Keratinocyte (primary cell): ENCODE results near the gene CXCL14. TPM values are rescaled to one million over a fixed set of nuclear protein-coding genes. Genes with fewer than 3 reads are reported as not detected.
A peak's percentile ranks its signal among the peaks of the same experiment; 100 is the strongest.

ENCODE experiments used
- DNase-seq: peaks from one replicate; pipeline ENCODE4 v3.0.0-alpha.2; 2011; ENCODE audit warnings: low read depth, missing footprints, low spot score
- FAIRE-seq: peaks from 2 replicates; lab custom pipeline; 2011; peaks lifted over from hg19 to GRCh38; lab: Jason Lieb, UNC
- H2AFZ ChIP-seq: 2 replicates; pipeline ENCODE4 v1.6.0; 2012; ENCODE audit warnings: low read length, control low read depth, inconsistent platforms; ENCODE audit not compliant: control insufficient read depth
- H3K27ac ChIP-seq: 2 replicates; pipeline ENCODE4 v1.5.1; 2011; ENCODE audit warnings: low read length; ENCODE audit not compliant: control insufficient read depth, insufficient read depth
- H3K27me3 ChIP-seq: 3 replicates; pipeline ENCODE4 v1.6.0; 2011; ENCODE audit warnings: low read length; ENCODE audit not compliant: control insufficient read depth, insufficient read depth; ENCODE audit errors: extremely low read depth
- H3K36me3 ChIP-seq, 2 experiments: 2 replicates in 1 of 2; 3 replicates in 1 of 2; pipeline ENCODE4 v1.5.1; 2011; ENCODE audit warnings: low read length in 2 of 2, mild to moderate bottlenecking in 1 of 2; ENCODE audit not compliant: control insufficient read depth in 2 of 2, insufficient read depth in 2 of 2; ENCODE audit errors: extremely low read depth in 1 of 2
- H3K4me1 ChIP-seq: 3 replicates; pipeline ENCODE4 v1.5.1; 2011; ENCODE audit warnings: low read length; ENCODE audit not compliant: control insufficient read depth, insufficient read depth; ENCODE audit errors: extremely low read depth
- H3K4me2 ChIP-seq: 3 replicates; pipeline ENCODE4 v1.6.0; 2011; ENCODE audit warnings: low read depth, low read length; ENCODE audit not compliant: control insufficient read depth, insufficient read depth; ENCODE audit errors: extremely low read depth
- H3K4me3 ChIP-seq, 3 experiments: fragments of 200-600 bp in 1 of 3; sonication (generic) in 1 of 3; 2 replicates in 2 of 3; 3 replicates in 1 of 3; pipeline ENCODE4 v1.5.1; 2011 to 2016; ENCODE audit warnings: low read length in 3 of 3, mild to moderate bottlenecking in 3 of 3, control low read depth in 2 of 3, inconsistent platforms in 1 of 3, low read depth in 1 of 3, mixed read lengths in 1 of 3, mixed run types in 1 of 3, moderate library complexity in 1 of 3; ENCODE audit not compliant: control insufficient read depth in 2 of 3, insufficient read depth in 2 of 3; ENCODE audit errors: extremely low read depth in 1 of 3
- H3K79me2 ChIP-seq: 2 replicates; pipeline ENCODE4 v1.6.0; 2012; ENCODE audit warnings: low read length; ENCODE audit not compliant: control insufficient read depth, insufficient read depth
- H3K9ac ChIP-seq: 3 replicates; pipeline ENCODE4 v1.6.0; 2011; ENCODE audit warnings: low read length; ENCODE audit not compliant: control insufficient read depth, insufficient read depth; ENCODE audit errors: extremely low read depth
- H3K9me1 ChIP-seq: 3 replicates; pipeline ENCODE4 v1.6.0; 2011; ENCODE audit warnings: low read length; ENCODE audit not compliant: control insufficient read depth, insufficient read depth; ENCODE audit errors: extremely low read depth
- H3K9me3 ChIP-seq: 2 replicates; pipeline ENCODE4 v1.5.1; 2012; ENCODE audit warnings: low read depth, low read length; ENCODE audit not compliant: control insufficient read depth
- H4K20me1 ChIP-seq: 3 replicates; pipeline ENCODE4 v1.6.0; 2011; ENCODE audit warnings: low read length; ENCODE audit not compliant: control insufficient read depth, insufficient read depth; ENCODE audit errors: extremely low read depth
- CTCF ChIP-seq, 3 experiments: IDR thresholded peaks in 1 of 3; conservative IDR thresholded peaks in 1 of 3; optimal IDR thresholded peaks in 1 of 3; 2 replicates in 2 of 3; 3 replicates in 1 of 3; pipeline versions ENCODE3 to v1.5.1; 2011; ENCODE audit warnings: low read length in 3 of 3, mild to moderate bottlenecking in 3 of 3, moderate library complexity in 2 of 3, control low read depth in 1 of 3, inconsistent platforms in 1 of 3; ENCODE audit not compliant: insufficient read depth in 2 of 3; ENCODE audit errors: extremely low read depth in 1 of 3
- EZH2 ChIP-seq: IDR thresholded peaks from one replicate; pipeline ENCODE4 v1.6.1; 2012; ENCODE audit warnings: inconsistent platforms, mild to moderate bottlenecking, low read length, moderate library complexity
- dilution Hi-C: fragments of 300-500 bp; cut with MboI; formaldehyde crosslinking; loops from one replicate; pipeline ENCODE4 v1.7.0; 2020; ENCODE audit warnings: low sequenced_read_pairs; ENCODE audit not compliant: extremely low pct_ligation_motif_present
- polyA plus RNA-seq, 5 experiments: library from polyadenylated mRNA; depleted of rRNA in 3 of 5; stranded (reverse) in 3 of 5; stranded (forward) in 1 of 5; unstranded in 1 of 5; fragments of >200 nt; gene quantifications; 1 replicate in 1 of 5; 2 replicates in 3 of 5; 3 replicates in 1 of 5; pipeline versions ENCODE4 v1.2.1 to v1.2.3, GENCODE V29; 2011 to 2012; ENCODE audit warnings: missing spikeins in 2 of 5, low read depth in 1 of 5, low replicate concordance in 1 of 5

Gene CXCL14
- polyA plus RNA-seq, 1 donor (not counting 4 experiments of a cell fraction or from before 2014, with no cell fraction given): 124 TPM

GRCh38 chr5:135537271-135537670 is 41.5 kb downstream of the CXCL14 start:
- H3K27ac ChIP-seq: no peak overlapping the region
- H3K4me3 ChIP-seq: no peak overlapping the region
- no peaks in the 10 kb centered on the region for H3K9me1 ChIP-seq
- no peak for DNase-seq
- no peak overlapping the region for H3K4me2 ChIP-seq
- H3K79me2 ChIP-seq: no peaks in the 10 kb centered on the region
- H3K9ac ChIP-seq: no peak overlapping the region
- no peaks in the 10 kb centered on the region for H3K36me3 ChIP-seq
- H3K9me3 ChIP-seq: no peaks in the 10 kb centered on the region
- peaks cover 70% of the 10 kb centered on the region for H3K27me3 ChIP-seq
- H4K20me1 ChIP-seq: no peaks in the 10 kb centered on the region
- H3K4me1 ChIP-seq: peaks cover 5% of the 10 kb centered on the region
- no peak for FAIRE-seq
- dilution Hi-C loops: no loop called here
- H2AFZ ChIP-seq: no peak overlapping the region
- TF ChIP-seq EZH2 (no peak), CTCF (optimal IDR thresholded peaks at IDR 0.05 in 1 of 3, IDR thresholded peaks at IDR 0.05 in 1 of 3, conservative IDR thresholded peaks at IDR 0.05 in 1 of 3; ENCODE audit: extremely low read depth in 1 of 3, insufficient read depth in 2 of 3, low read length in 3 of 3) (no peak)

- dilution Hi-C loops: no loop called here
- no peak for DNase-seq
- Histone ChIP-seq H3K36me3 (no peaks in the 10 kb centered on the region), H3K9me3 (no peaks in the 10 kb centered on the region), H3K79me2 (no peaks in the 10 kb centered on the region), H3K9me1 (no peaks in the 10 kb centered on the region), H2AFZ (peak within 1 kb of the TSS; percentile 53), H3K4me1 (peaks cover 5% of the 10 kb centered on the region), H3K9ac (no peak within 1 kb of the TSS), H3K4me3 (peak within 1 kb of the TSS in 2 of 3 experiments; percentile 25 to 43), H4K20me1 (no peaks in the 10 kb centered on the region), H3K4me2 (peak within 1 kb of the TSS; percentile 56), H3K27me3 (peaks cover 61% of the 10 kb centered on the region), H3K27ac (no peak within 1 kb of the TSS)
- FAIRE-seq: no peak
- TF ChIP-seq EZH2 (peak; percentile 76), CTCF (optimal IDR thresholded peaks at IDR 0.05 in 1 of 3, IDR thresholded peaks at IDR 0.05 in 1 of 3, conservative IDR thresholded peaks at IDR 0.05 in 1 of 3; ENCODE audit: extremely low read depth in 1 of 3, insufficient read depth in 2 of 3, low read length in 3 of 3) (no peak)
Measured at GRCh38 chr5:135535820-135536801, 42.7 kb downstream of the CXCL14 start, which contains the start of gene NEUROG1. NEUROG1 (minus strand) TSS chr5:135535964; CDS start chr5:135535690, 274 bp downstream.
